ENCODE measurements around the gene CPA1.

The CPA1 gene

GRCh38 chr7:130356121-130356875, 24.0 kb upstream of the CPA1 start (continued):
- TF ChIP-seq, protein P1, sequence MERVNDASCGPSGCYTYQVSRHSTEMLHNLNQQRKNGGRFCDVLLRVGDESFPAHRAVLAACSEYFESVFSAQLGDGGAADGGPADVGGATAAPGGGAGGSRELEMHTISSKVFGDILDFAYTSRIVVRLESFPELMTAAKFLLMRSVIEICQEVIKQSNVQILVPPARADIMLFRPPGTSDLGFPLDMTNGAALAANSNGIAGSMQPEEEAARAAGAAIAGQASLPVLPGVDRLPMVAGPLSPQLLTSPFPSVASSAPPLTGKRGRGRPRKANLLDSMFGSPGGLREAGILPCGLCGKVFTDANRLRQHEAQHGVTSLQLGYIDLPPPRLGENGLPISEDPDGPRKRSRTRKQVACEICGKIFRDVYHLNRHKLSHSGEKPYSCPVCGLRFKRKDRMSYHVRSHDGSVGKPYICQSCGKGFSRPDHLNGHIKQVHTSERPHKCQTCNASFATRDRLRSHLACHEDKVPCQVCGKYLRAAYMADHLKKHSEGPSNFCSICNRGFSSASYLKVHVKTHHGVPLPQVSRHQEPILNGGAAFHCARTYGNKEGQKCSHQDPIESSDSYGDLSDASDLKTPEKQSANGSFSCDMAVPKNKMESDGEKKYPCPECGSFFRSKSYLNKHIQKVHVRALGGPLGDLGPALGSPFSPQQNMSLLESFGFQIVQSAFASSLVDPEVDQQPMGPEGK (tag by site-specific recombination; IDR thresholded peaks at IDR 0.05) = peak; percentile 83
- TF ChIP-seq ZNF148 (tag by site-specific recombination; IDR thresholded peaks at IDR 0.05; ENCODE audit: borderline replicate concordance) (no peak), INSM2 (tag by site-specific recombination; IDR thresholded peaks at IDR 0.05) (peak; percentile 99), ZNF266 (tag by site-specific recombination; IDR thresholded peaks at IDR 0.05; ENCODE audit: low read depth) (no peak), ZBTB7A (tag by site-specific recombination; IDR thresholded peaks at IDR 0.05; ENCODE audit: low read depth) (no peak), SP2 (tag by site-specific recombination; IDR thresholded peaks at IDR 0.05) (peak; percentile 35), ZNF202 (tag by site-specific recombination; IDR thresholded peaks at IDR 0.05; ENCODE audit: borderline replicate concordance) (no peak), ZNF221 (tag by site-specific recombination; IDR thresholded peaks at IDR 0.05; ENCODE audit: borderline replicate concordance) (no peak), ZNF747 (tag by site-specific recombination; IDR thresholded peaks at IDR 0.05) (no peak), ZNF184 (tag by site-specific recombination; IDR thresholded peaks at IDR 0.05) (no peak), ZNF792 (tag by site-specific recombination; IDR thresholded peaks at IDR 0.05) (no peak), KLF16 (tag by site-specific recombination; IDR thresholded peaks at IDR 0.05) (no peak), ZNF513 (tag by site-specific recombination; IDR thresholded peaks at IDR 0.05) (no peak), ZNF776 (tag by site-specific recombination; IDR thresholded peaks at IDR 0.05; ENCODE audit: borderline replicate concordance) (no peak), ZNF529 (tag by site-specific recombination; IDR thresholded peaks at IDR 0.05; ENCODE audit: insufficient replicate concordance) (no peak), OVOL3 (tag by site-specific recombination; IDR thresholded peaks at IDR 0.05) (no peak), ZNF416 (tag by site-specific recombination; IDR thresholded peaks at IDR 0.05) (no peak), ZNF621 (tag by site-specific recombination; IDR thresholded peaks at IDR 0.05) (no peak), YY2 (tag by site-specific recombination; IDR thresholded peaks at IDR 0.05) (no peak; the same call in 1 of the 2 replicates), ZBTB44 (tag by site-specific recombination; IDR thresholded peaks at IDR 0.05) (no peak), ZNF701 (tag by site-specific recombination; IDR thresholded peaks at IDR 0.05) (no peak), ZNF449 (tag by site-specific recombination; IDR thresholded peaks at IDR 0.05) (no peak; the same call in 1 of the 2 replicates), ZNF544 (tag by site-specific recombination; IDR thresholded peaks at IDR 0.05) (no peak)
- TF ChIP-seq, protein P2, sequence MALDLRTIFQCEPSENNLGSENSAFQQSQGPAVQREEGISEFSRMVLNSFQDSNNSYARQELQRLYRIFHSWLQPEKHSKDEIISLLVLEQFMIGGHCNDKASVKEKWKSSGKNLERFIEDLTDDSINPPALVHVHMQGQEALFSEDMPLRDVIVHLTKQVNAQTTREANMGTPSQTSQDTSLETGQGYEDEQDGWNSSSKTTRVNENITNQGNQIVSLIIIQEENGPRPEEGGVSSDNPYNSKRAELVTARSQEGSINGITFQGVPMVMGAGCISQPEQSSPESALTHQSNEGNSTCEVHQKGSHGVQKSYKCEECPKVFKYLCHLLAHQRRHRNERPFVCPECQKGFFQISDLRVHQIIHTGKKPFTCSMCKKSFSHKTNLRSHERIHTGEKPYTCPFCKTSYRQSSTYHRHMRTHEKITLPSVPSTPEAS (tag by site-specific recombination; IDR thresholded peaks at IDR 0.05) = no peak
- TF ChIP-seq, protein P3, sequence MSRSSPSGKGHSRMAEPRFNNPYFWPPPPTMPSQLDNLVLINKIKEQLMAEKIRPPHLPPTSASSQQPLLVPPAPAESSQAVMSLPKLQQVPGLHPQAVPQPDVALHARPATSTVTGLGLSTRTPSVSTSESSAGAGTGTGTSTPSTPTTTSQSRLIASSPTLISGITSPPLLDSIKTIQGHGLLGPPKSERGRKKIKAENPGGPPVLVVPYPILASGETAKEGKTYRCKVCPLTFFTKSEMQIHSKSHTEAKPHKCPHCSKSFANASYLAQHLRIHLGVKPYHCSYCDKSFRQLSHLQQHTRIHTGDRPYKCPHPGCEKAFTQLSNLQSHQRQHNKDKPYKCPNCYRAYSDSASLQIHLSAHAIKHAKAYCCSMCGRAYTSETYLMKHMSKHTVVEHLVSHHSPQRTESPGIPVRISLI (tag by site-specific recombination; IDR thresholded peaks at IDR 0.05) = peak; percentile 91

Data from HEK293 (cell line).